Natural killer cell (primary cell): ENCODE measurements around the gene CARD8. TPM values are rescaled to one million over a fixed set of nuclear protein-coding genes. Genes with fewer than 3 reads are reported as not detected.

Source experiments
- ATAC-seq, 3 donors: fragments of 150-1000 bp in 2 of 3; fragments of 200-7000 bp in 1 of 3; cut with Tn5 transposase; 1 replicate in 1 of 3; 2 replicates in 2 of 3; pipeline ENCODE4 v1.10.0; 2021; ENCODE audit warnings: mild to moderate bottlenecking in 2 of 3, moderate library complexity in 2 of 3
- DNase-seq, 2 donors: peaks; one replicate each; pipeline versions ENCODE4 v3.0.0 to v3.0.0-alpha.2; 2013 to 2021; ENCODE audit warnings: mixed read lengths in 1 of 2
- H3K27ac ChIP-seq: one replicate; pipeline ENCODE4 v1.5.1; 2013; ENCODE audit warnings: mild to moderate bottlenecking, low read length
- H3K27me3 ChIP-seq: one replicate; pipeline ENCODE4 v1.6.1; 2013; ENCODE audit warnings: low read length; ENCODE audit not compliant: control insufficient read depth, insufficient read depth
- H3K36me3 ChIP-seq: one replicate; pipeline ENCODE4 v1.6.1; 2013; ENCODE audit warnings: low read length; ENCODE audit not compliant: control insufficient read depth, insufficient read depth
- H3K4me1 ChIP-seq: one replicate; pipeline ENCODE4 v1.6.1; 2013; ENCODE audit warnings: low read length; ENCODE audit not compliant: control insufficient read depth, insufficient read depth
- H3K4me3 ChIP-seq: one replicate; pipeline ENCODE4 v1.5.1; 2013; ENCODE audit warnings: low read length
- H3K9me3 ChIP-seq: one replicate; pipeline ENCODE4 v1.6.1; 2013; ENCODE audit warnings: low read length; ENCODE audit not compliant: control insufficient read depth, insufficient read depth
- H3K27ac Mint-ChIP-seq, 2 donors: one replicate each; pipeline ENCODE4 v1.8.0; 2022; ENCODE audit warnings: mild to moderate bottlenecking in 2 of 2, mixed read lengths in 2 of 2, moderate library complexity in 1 of 2
- H3K27me3 Mint-ChIP-seq, 2 donors: one replicate each; pipeline ENCODE4 v1.8.0; 2022; ENCODE audit warnings: low read depth in 2 of 2, mixed read lengths in 2 of 2
- H3K36me3 Mint-ChIP-seq: one replicate; pipeline ENCODE4 v1.8.0; 2022; ENCODE audit warnings: mixed read lengths
- H3K4me1 Mint-ChIP-seq, 2 donors: one replicate each; pipeline ENCODE4 v1.8.0; 2022; ENCODE audit warnings: mixed read lengths in 2 of 2
- H3K4me3 Mint-ChIP-seq: one replicate; pipeline ENCODE4 v1.8.0; 2022; ENCODE audit warnings: mild to moderate bottlenecking, moderate library complexity, mixed read lengths
- H3K9me3 Mint-ChIP-seq, 2 donors: one replicate each; pipeline ENCODE4 v1.8.0; 2022; ENCODE audit warnings: mixed read lengths in 2 of 2
- CTCF ChIP-seq: fragments of 200-600 bp; IDR thresholded peaks from one replicate; pipeline ENCODE4 v1.8.0; 2022; ENCODE audit warnings: antibody characterized with exemption
- WGBS: methylation state at CpG from one replicate; pipeline ENCODE4 v1.1.7; 2013; ENCODE audit warnings: missing lambda C conversion rate; ENCODE audit not compliant: insufficient coverage; 5-methylcytosine and 5-hydroxymethylcytosine counted together
- intact Hi-C: fragments of 100-400 bp; cut with micrococcal nuclease; formaldehyde crosslinking; loops from one replicate; pipeline ENCODE4 v1.14.2; 2022
- total RNA-seq, 4 donors: library from RNA; stranded (reverse); fragments of 120-200 nt in 1 of 4; gene quantifications; one replicate each; pipeline versions ENCODE4 v1.2.3 to v1.2.4, GENCODE V29; 2013 to 2022

CARD8 gene
- total RNA-seq, 3 donors from 2014 or later (not counting 1 experiment from before 2014, with no cell fraction given), result 147 to 216 (median 154) TPM

GRCh38 chr19:48186015-48186414, 69.7 kb downstream of the CARD8 start:
- no peak for TF ChIP-seq CTCF
- H3K9me3 Mint-ChIP-seq, result peaks cover 0 to 2% of the 10 kb centered on the region in 2 donors
- Histone ChIP-seq H3K27ac (no peak overlapping the region), H3K27me3 (no peaks in the 10 kb centered on the region), H3K36me3 (peaks cover 2% of the 10 kb centered on the region), H3K4me3 (no peak overlapping the region), H3K4me1 (no peaks in the 10 kb centered on the region), H3K9me3 (no peaks in the 10 kb centered on the region)
- intact Hi-C loops, result no loop called here
- 83% methylated on average over 3 of the region's 5 CpGs for WGBS
- no peak overlapping the region for H3K27ac Mint-ChIP-seq
- no peak for ATAC-seq
- no peaks in the 10 kb centered on the region for H3K4me1 Mint-ChIP-seq
- no peak for DNase-seq
- H3K27me3 Mint-ChIP-seq, result no peaks in the 10 kb centered on the region
- no peaks in the 10 kb centered on the region for H3K36me3 Mint-ChIP-seq
- H3K4me3 Mint-ChIP-seq, result no peak overlapping the region

- H3K4me3 Mint-ChIP-seq, result no peak overlapping the region
- H3K9me3 Mint-ChIP-seq, result peaks cover 0 to 2% of the 10 kb centered on the region in 2 donors
- Histone ChIP-seq H3K27ac (no peak overlapping the region), H3K4me1 (no peaks in the 10 kb centered on the region), H3K9me3 (no peaks in the 10 kb centered on the region), H3K27me3 (no peaks in the 10 kb centered on the region), H3K36me3 (peaks cover 2% of the 10 kb centered on the region), H3K4me3 (no peak overlapping the region)
- no peak overlapping the region for H3K27ac Mint-ChIP-seq
- H3K4me1 Mint-ChIP-seq, result no peaks in the 10 kb centered on the region
- no peak for DNase-seq
- no peak for ATAC-seq
- no peaks in the 10 kb centered on the region for H3K27me3 Mint-ChIP-seq
- WGBS, result 94% methylated on average over 8 of the region's 9 CpGs
- no peak for TF ChIP-seq CTCF
- no peaks in the 10 kb centered on the region for H3K36me3 Mint-ChIP-seq
- intact Hi-C loops, result no loop called here
Measured at GRCh38 chr19:48183356-48183755, 72.4 kb downstream of the CARD8 start.

DNA sequence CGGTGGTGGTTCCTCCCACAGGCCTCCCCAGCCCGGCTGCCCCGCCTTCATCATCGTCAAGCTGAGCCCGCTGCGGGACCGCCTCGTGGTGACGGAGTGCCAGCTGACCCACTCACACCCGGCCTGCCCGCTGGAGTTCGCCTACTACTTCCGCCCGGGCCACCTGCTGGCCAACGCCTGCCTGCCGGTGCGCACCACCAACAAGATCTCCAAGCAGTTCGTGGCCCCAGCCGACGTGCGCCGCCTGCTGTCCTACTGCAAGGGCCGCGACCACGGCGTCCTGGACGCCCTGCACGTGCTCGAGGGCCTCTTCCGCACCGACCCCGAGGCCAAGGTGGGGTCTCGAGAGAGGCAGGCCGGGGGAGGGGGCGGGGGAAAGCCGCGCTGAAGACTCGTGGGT, 73.3 kb downstream of the CARD8 start:
- Mint-ChIP-seq H3K27ac (no peak overlapping the region), H3K4me1 (no peaks in the 10 kb centered on the region), H3K9me3 (peaks cover 0 to 2% of the 10 kb centered on the region in 2 donors), H3K27me3 (no peaks in the 10 kb centered on the region), H3K4me3 (no peak overlapping the region), H3K36me3 (no peaks in the 10 kb centered on the region)
- no peak for ATAC-seq
- intact Hi-C loops, result no loop called here
- Histone ChIP-seq H3K36me3 (no peaks in the 10 kb centered on the region), H3K4me1 (no peaks in the 10 kb centered on the region), H3K9me3 (no peaks in the 10 kb centered on the region), H3K4me3 (no peak overlapping the region), H3K27ac (no peak overlapping the region), H3K27me3 (no peaks in the 10 kb centered on the region)
- WGBS, result 97% methylated on average over 38 of the region's 38 CpGs
- TF ChIP-seq CTCF, result no peak
- DNase-seq, result no peak

DNA sequence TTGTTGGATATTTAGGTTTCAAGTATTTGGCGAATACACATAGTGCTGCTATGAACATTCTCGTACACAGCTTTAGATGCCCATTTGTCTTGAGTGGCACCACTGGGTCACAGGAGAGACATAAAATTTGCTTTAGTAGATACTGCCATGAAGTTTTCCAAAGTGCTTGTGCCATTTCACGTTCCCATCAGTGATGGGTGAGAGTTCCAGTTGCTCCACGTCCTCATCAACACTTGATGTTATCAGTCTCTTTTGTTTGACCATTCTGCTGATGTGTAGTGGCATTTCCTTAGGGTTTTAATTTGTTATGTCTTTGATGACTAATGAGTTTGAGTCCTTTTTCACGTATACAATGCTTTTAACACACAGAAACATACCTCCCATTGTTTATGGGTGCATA, 74.2 kb downstream of the CARD8 start:
- Histone ChIP-seq H3K4me1 (no peaks in the 10 kb centered on the region), H3K36me3 (no peaks in the 10 kb centered on the region), H3K27ac (no peak overlapping the region), H3K27me3 (no peaks in the 10 kb centered on the region), H3K9me3 (no peaks in the 10 kb centered on the region), H3K4me3 (no peak overlapping the region)
- Mint-ChIP-seq H3K4me1 (peaks cover 0 to 4% of the 10 kb centered on the region in 2 donors), H3K9me3 (peaks cover 0 to 2% of the 10 kb centered on the region in 2 donors), H3K4me3 (no peak overlapping the region), H3K36me3 (no peaks in the 10 kb centered on the region), H3K27me3 (no peaks in the 10 kb centered on the region), H3K27ac (no peak overlapping the region)
- DNase-seq (no peak), ATAC-seq (no peak)
- intact Hi-C loops, result no loop called here
- TF ChIP-seq CTCF, result no peak
- WGBS, result over 99% methylated on average over 4 of the region's 5 CpGs
